Femur (tissue), 1 donor: ENCODE results near the gene LRRC7.
A peak's percentile ranks its signal among the peaks of the same experiment; 100 is the strongest.
"Not testable (repeated sequence)": the region's sequence is repeated elsewhere in the genome, so short reads cannot be mapped to it uniquely, and the experiment has no call there.

Experiments used
- DNase-seq: peaks from one replicate; pipeline ENCODE4 v3.0.0-alpha.2; 2017

LRRC7 gene

DNA sequence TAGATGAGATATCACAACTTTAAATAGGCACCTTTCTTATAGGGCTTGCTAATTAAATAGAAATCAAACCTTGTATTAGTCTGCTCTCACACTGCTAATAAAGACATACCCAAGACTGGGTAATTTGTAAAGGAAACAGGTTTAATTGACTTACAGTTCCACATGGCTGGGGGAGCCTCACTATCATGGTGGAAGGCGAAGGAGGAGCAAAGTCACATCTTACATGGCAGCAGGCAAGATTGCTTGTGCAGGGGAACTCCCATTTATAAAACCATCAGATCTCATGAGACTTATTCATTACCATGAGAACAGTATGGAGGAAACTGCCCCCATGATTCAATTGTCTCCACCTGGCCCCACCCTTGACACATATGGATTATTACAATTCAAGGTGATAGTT lies 477.9 kb downstream of the LRRC7 start:
- DNase-seq = not testable (repeated sequence)

DNA sequence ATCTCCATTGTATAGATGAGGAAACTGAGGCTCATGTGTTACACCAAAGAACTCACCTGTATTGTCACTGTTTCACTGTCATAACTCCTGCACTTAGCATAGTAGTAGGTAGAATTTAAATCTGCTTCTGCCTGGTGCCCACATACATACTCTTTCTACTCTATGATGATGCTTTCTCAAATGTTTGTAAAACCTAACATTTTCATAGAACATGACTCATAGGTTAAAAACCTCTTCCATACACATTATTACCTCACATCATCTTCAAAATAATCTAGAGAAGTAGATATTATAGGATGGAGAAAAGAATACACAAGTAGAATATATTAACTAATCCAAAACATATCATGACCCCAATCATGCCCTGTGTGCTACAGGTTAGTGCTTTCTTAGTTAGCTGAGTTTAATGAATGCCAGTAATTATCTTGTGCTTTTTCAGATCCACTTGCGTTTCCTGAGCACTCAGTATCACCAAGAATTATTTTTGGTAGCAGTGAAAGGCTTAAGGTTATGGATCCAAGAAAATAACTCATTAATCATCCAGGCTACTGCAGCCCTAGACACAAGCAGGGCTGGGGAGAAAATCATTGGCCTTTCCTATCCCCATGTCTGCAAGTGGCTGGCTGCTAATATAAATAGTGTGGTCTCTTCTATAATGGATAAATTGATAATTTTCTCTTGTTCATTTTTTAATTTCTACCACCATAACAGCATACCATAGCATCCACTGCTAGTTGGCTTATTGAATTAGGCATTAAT lies 480.8 kb downstream of the LRRC7 start:
- DNase-seq = no peak

DNA sequence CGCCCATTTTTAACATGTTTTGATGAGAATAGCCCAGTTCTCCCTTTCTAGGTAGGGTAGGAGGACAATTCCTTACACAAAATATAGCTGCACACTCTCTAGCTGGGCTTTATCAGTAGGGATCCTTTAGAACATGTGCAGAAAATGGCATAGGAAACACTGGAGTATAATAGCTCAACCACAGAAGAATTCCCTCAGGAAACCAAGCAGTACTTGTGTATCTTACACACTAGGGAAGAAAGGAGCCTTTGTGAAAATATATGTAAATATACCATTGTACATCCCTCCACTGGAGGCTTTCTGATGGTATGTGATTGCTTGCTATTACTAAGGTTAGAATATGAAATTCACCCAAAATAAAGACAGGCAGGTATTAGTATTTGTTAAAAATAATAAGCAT lies 484.2 kb downstream of the LRRC7 start:
- DNase-seq = no peak

DNA sequence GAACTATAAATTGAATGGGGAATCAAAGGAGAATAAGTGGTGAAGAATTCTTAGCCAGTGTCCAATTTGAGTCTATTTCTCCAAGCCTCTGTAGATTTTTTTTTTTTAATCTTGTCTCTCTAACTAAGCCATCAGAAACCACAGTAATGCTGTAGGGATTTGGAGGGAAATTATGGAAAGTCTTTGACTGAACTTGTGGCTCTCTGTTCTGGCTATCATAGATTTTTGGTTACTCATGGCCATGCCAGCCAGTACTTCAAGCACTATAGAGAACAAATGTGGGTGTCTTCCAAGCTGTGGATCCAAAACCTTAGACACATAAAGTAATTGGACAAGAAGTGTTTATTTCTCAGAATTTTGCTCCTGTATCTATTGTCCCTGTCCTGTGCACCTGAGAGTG lies 489.8 kb downstream of the LRRC7 start:
- DNase-seq = no peak

DNA sequence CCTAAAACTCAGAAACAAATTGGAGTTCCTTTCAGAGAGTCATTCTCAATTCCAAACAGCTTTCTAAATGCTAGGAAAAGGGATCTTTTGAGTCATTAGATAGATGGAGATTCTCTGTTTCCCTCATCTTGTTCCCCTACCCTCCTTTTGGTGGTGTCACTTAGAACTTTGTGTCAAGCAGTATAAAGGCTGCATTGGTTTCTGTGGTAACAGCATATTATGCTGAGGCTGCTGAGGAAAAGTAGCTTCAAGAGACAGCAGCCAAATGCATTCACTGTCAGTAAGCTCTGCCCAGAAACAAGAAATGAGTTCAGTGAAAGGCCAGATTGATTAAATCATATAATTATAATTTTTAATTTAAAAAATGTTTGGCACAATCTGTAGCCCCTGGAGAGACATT lies 493.5 kb downstream of the LRRC7 start:
- DNase-seq = peak; percentile 24

DNA sequence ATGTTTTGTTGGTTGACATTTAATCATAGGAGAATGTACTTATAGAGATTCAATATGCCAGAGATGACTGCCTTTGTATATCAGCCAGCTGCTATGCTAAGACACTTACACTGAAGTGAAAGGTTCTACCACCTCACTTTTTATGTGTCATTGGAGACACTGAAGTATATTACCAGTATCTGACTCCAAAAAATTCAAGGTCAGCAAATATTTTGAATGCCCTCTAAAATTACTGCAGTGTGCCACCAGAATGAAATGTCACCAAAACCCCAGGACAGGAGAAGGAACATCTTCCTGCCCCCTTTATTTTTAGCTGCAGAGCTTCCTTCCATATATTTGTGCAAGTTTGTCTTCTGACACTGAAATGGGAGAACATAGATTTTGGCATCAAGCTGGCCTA lies 496.1 kb downstream of the LRRC7 start:
- no peak for DNase-seq

DNA sequence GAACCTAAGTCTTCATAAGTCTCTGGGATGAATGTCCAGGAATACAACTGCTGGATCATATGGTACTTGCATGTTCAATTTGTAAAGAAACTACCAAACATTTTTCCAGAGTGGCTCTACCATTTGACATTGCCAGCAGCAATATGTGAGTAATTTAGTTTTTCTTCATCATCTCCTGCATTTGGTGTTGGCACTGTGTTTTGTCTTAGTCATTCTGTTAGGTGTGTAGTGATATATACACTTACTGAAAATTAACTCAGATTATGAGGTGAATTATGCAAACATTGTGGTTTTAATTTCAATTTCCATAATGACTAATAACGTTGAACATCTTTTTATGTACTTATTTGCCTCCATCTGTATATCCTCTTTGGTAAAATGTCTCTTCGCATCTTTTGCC lies 499.0 kb downstream of the LRRC7 start:
- DNase-seq = no peak

DNA sequence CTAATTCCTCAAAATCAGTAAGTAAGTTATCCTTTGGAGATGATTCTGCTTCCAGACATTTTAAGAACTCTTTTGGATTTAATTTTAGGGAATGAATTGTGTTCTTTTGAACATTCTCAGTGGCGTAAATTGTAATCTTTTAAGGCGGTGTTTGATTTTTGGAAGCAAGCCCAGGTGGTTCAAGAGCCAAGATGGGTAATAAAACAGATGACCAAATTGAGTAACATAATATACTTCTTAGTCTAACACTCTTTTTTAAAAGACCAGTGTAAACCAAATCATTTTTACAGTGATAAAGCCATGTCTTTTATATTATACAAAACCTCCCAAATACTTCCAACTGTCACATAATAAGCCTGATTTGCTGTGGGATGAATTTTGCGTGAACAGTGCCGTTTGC lies 503.9 kb downstream of the LRRC7 start:
- peak; percentile 49 for DNase-seq

DNA sequence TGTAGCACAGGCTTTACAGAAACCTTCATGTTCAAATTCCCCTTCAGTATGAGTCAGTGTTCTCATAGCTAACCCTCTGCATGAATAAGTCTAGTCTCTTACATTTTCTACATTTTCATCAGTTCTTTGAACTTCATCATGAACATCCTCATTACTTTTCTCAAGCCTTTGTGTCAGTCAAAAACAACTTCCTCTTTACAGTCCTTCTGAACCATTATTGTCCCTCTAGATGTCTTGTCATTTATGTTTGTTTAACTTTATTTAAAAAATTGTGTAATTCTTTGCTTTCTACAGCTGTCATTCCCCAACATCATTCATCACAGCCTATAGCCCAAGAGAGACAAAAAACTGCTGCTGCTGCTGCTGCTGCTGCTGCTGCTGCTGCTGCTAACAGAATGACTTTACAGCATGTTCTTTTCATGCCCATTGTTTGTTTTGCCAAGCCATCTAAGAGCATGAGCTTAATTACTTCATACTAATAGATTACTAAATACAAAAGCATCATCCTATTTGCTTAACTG lies 504.6 kb downstream of the LRRC7 start:
- no peak for DNase-seq

DNA sequence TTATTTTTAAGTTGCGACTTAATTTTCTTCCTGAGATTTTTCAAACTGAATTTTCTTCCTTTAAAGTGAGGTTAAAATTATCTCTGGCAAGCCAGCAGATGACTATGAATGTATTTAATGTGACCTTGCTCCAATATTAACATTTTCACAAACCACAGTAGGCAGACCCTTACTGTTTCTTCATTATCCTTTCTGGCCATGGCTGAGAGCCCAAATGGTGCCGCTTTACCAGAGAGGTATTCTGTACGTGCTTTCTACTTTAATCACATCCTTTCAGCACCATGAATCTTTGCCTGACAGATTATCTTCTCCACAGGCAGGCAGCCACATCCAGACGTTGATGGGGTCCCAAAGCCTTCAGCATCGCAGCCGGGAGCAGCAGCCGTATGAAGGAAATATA lies 508.0 kb downstream of the LRRC7 start:
- DNase-seq = no peak

DNA sequence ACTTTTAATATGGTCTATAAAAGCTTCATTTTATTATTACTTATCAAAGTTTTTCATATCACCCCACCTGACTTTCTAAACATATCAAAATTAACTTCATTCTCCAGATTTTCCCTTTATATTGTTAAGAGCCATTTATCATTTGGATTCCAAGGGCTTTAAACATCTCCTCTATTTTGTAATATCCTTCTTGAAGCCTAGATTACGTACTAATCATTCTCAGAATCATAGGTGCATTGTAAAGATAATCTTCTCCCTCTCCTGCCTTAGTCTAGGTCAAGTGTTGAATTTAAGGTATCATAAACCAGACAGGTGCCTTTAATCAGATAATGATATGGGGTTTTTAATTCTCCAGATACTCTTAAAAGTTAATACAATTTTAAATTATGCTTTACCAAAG lies 509.3 kb downstream of the LRRC7 start:
- DNase-seq = no peak

DNA sequence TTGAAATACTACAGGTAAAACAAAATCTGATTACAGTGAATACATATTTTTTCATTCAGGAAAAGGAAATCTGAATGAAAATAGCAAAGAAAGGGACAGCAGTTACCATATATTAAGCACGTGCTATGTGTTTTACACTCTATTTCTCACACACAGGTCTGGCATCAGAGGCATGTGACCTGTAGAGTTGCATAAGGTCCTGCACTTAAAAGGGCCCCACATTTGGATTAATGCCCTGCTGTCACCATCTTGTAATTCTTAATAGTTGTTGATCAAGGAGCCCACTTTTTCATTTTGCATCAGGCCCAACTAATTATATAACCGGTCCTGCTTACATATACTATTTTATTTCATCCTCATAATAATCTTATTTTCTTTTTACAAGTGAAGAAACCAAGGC lies 511.8 kb downstream of the LRRC7 start:
- DNase-seq = no peak

DNA sequence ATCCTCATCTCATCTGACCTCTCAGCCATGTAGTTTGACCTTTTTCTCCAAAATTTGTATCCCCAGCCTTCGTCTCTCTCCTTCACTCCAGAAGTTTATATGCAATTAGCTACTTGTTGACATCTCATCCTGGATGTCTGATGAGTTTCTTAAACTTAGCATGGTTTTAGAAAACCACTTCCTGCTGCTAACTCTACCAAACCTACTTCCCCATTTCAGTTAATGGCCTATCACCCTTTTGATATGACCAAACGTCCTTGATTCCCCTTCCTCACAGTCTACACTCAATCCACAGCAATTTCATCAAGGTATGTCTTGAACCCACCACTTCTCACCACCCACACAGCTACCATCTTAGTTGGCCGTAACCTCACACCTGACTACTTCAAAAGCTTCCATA lies 515.8 kb downstream of the LRRC7 start:
- no peak for DNase-seq

DNA sequence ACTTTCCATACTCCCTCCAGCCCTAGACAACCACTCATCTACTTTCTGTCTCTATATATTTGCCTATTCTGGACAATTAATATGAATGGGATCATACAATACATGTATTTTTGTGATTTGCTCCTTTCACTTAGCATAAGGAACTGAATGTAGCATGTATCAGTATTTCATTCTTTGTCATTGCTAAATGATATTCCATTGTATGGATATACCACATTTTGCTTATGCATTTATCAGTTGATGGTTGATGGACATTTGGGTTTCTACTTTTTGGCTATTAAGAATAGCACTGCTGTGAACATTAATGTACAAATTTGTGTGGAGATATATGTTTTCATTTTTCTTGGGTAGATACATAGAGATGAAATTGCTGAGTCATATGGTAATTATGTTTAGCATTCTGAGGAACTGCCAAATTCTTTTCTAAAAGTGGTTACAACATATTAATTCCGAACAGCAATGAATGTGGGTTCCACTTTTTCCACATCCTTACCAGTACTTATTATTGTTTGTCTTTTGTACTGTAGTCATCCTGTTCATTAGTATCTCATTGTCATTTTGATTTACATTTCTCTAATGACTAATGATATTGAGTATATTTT lies 516.7 kb downstream of the LRRC7 start:
- no peak for DNase-seq

DNA sequence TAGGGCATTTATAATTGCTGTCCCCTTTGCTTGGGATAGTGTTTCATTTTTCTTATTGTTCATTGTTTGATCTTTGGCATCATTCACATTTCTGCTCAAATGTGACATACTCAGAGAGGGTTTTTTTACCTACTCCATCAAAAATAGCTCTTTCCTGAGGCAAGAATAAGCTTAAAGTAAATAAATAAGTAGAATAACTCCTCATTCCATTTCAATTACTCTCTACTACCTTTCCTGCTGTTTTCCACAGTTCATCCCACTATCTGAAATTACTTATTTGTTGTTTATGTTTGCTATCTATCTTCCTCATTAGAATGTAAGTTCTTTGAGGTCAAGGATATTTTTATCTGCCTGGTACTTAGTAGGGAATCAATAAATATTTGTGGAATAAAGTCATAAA lies 517.8 kb downstream of the LRRC7 start:
- no peak for DNase-seq

DNA sequence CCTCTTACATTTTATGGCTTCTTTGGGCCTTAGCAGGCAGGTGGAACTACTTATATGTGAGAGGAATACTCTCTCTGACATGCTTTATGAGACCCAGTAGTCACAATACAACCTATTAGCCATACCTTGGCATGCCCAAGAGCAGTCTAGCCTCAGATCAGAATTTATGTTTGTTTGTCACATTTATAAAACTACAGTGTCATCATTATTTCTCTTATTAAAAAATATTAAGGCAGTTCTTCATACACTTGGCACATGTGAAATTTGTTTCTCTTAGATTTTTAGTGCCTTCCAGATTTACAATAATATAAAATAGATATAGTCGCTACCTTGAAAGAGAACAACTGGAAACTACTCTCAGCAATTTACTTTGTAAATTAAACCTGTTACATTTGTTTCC lies 519.2 kb downstream of the LRRC7 start:
- no peak for DNase-seq

DNA sequence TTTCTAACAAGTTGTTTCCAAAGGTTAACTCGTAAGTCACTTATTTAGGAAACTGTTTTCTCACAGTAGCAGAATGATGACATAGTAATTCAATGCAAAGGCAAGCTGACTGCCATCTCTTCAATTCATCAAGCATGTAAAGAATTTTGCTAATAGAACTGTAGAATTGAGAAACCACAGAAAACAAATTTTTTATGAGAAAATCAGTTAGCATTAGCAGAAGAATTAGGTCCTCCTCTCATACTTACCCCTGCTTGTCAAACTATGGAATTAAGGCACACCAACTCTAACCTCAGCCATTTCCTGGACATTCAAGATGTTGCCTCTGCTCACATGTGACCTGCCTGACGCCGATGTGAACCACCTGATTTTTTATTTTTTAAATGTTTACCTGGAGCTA lies 522.4 kb downstream of the LRRC7 start:
- no peak for DNase-seq

DNA sequence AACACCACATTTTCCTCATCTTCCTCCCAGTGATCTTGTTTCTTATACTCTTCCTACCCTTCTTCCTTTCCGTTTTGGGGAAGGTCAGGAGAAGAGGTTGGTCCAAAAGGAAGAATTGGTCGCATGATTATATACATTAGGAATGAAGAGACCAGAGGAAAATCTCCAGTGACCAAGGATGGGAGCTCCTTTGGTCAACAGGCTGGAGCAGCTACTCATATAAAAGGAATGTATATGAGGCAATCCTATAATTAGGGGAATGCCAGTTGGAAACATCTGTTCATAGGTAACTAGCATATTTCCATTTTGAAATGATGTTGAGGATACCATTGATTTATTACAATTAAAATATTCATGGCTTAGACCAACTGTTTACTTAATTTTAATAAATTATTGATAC lies 523.2 kb downstream of the LRRC7 start:
- no peak for DNase-seq

DNA sequence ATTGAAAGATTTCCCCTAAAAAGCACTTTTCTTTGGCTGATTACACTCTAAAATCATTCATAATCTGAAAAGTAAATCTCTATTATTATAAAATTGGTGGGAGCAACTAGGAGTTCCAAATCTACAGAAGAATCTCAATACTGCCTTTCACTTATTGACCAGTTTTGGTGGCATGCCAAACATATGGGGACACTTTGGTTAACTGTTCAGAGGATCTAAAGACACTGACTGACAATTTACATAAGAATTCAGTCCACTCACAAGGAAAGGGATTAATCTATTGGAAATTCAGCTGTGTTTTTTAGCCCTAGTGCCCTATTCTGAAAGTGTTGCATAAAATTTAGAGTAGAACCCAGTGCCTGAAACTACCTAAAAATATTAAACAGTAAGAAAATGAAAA lies 524.1 kb downstream of the LRRC7 start:
- DNase-seq = no peak

DNA sequence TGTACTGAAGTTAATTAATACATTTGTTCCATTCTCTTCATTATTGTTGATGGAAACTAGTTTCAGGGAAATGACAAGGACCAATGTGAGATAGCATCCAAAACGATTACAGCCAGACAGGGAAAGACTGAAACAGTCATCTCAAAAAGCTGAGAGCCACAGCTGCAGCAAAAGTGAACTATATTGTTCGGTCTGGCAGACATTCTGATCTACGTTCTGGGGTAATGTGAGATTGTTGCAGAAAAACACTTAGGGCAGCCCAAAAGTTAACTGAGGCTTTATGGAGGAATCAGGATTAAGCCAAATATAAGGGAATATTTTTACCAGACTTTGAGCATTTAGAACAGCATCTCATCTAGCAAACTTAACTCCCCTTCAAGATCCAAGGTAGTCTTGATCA lies 524.8 kb downstream of the LRRC7 start:
- DNase-seq = no peak

DNA sequence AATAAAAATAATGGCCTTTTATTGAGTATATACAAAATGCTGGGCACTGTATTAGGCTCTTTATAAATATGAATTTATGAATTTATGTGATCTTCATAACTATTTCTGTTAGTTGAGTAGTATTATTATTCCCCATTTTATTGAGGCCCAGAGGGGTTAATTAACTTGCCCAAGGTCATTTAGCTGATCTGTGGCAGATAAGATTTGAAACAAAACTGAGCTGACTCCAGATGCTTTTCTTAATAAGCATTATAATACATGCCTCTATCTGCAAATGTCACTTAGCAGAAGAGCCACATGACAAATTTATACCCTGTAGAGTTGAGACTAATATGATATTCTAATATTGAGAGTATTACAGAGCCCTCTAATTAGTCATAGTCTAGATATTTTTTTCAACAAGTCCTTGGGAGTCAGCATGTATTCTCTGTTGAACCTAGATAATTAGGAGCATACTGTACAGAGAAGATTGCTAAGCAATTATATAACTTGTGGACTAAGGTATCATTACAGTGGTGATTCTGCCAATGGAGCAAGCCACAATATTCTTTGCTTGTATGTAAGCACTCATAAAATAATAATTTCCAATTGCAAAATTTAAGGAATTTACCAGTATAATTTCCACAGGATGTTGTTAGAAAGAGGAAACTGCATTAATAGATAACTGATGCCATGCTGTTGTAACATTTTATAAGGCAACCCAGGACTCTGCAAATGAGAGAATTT lies 525.7 kb downstream of the LRRC7 start:
- DNase-seq = no peak

DNA sequence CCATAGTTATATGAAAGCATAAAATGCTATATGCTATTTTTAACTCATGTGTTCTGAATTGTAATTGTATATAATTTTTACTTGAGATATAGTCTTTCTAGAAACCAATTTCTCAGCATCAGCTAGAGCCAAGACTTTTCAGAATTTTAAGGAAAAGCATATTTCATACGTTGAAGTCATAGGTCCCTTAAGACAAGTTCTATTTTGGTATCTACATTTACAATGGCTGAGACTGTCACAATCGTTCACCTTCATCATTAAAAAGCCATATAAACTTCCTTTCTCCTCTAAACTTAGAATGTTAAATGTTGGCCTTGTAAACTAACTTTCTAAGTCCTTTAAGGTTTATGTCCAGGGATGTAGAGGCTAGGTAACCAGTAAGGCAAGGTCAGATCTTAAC lies 533.5 kb downstream of the LRRC7 start:
- no peak for DNase-seq

DNA sequence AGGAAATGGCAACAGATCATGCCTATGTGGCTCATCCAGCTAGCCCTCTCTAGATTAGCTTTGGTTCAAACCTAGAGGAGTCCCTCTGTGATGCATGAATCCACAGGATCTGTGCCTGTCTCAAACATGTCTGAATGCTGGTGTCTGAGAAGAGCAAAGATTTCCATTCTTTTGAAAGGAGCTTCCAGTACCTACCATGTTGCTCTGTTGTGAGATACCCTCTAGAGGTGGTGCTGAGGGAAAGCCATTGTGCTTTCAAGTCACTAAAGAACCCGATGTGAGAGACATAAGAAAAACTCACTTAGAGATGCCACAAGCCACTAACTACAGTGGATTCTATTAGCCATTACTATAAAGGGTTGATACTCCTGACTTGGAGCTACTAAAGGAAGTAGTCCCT lies 534.1 kb downstream of the LRRC7 start:
- DNase-seq = no peak

DNA sequence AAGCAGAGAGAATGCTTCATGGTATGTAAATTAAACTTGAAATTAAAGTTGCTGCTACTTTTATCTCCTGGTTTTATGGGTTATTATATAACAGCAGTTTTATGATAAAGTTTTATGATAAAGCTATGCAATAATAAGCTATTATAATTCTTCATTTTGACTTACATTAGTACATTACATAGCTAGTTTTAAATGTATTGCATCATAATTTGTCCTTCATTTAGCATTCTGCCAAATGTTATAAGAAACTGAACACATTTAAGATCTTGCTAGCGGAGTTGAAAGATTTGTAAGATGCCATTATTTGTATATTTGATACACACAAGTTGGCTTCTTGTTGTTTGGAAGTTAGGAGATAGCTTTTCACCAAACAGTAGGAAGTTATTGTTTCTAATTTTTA lies 536.0 kb downstream of the LRRC7 start:
- no peak for DNase-seq
